MCF 10A (cell line): ENCODE data around the gene WRNIP1. TPM values are rescaled to one million over a fixed set of nuclear protein-coding genes. Genes with fewer than 3 reads are reported as not detected.

Source experiments
- BruUV-seq: library from RNA; stranded (reverse); fragments of 400-500 nt; replicated peaks from 2 replicates; lab custom pipeline; 2021; lab: Mats Ljungman, UMichigan
- CTCF ChIA-PET: fragments of 300-600 bp; sonication (Branson Sonifier 250); formaldehyde crosslinking; extraction: SDS; loops from one replicate; lab custom pipeline; 2021; ENCODE audit warnings: antibody characterized with exemption, inconsistent platforms; lab: Yijun Ruan, JAX
- POLR2A ChIA-PET: fragments of 300-600, 350-650 bp; sonication (Branson Sonifier 250); formaldehyde crosslinking; extraction: SDS; loops from one replicate; lab custom pipeline; 2020; ENCODE audit warnings: antibody characterized with exemption, inconsistent platforms; lab: Yijun Ruan, JAX
- DNase-seq: peaks from one replicate; pipeline ENCODE4 v3.0.0-alpha.2; 2018; ENCODE audit not compliant: unreplicated experiment
- H3K27ac Mint-ChIP-seq: one replicate; pipeline ENCODE4 v1.8.0; 2022; ENCODE audit warnings: mild to moderate bottlenecking, low read depth, mixed read lengths; ENCODE audit not compliant: unreplicated experiment
- H3K27me3 Mint-ChIP-seq: one replicate; pipeline ENCODE4 v1.8.0; 2022; ENCODE audit warnings: mixed read lengths; ENCODE audit not compliant: insufficient read depth, unreplicated experiment
- H3K36me3 Mint-ChIP-seq: one replicate; pipeline ENCODE4 v1.8.0; 2022; ENCODE audit warnings: mild to moderate bottlenecking, moderate library complexity, mixed read lengths; ENCODE audit not compliant: insufficient read depth, unreplicated experiment
- H3K4me1 Mint-ChIP-seq: one replicate; pipeline ENCODE4 v1.8.0; 2022; ENCODE audit warnings: mixed read lengths; ENCODE audit not compliant: insufficient read depth, unreplicated experiment
- H3K4me3 Mint-ChIP-seq: one replicate; pipeline ENCODE4 v1.8.0; 2022; ENCODE audit warnings: mild to moderate bottlenecking, moderate library complexity, mixed read lengths; ENCODE audit not compliant: unreplicated experiment
- H3K9me3 Mint-ChIP-seq: one replicate; pipeline ENCODE4 v1.8.0; 2022; ENCODE audit warnings: mixed read lengths; ENCODE audit not compliant: unreplicated experiment
- CTCF ChIP-seq: fragments of 200-600 bp; IDR thresholded peaks from one replicate; pipeline ENCODE4 v1.8.0; 2022; ENCODE audit warnings: antibody characterized with exemption, mild to moderate bottlenecking; ENCODE audit not compliant: unreplicated experiment
- intact Hi-C: fragments of 100-400 bp; cut with micrococcal nuclease; formaldehyde crosslinking; loops from 2 replicates; pipeline ENCODE4 v1.14.1; 2022
- total RNA-seq: library from RNA; stranded (reverse); gene quantifications from 2 replicates; pipeline ENCODE4 v1.2.3, GENCODE V29; 2022

Gene WRNIP1
- total RNA-seq, 1 experiment from 2014 or later, result 44.8 TPM

DNA sequence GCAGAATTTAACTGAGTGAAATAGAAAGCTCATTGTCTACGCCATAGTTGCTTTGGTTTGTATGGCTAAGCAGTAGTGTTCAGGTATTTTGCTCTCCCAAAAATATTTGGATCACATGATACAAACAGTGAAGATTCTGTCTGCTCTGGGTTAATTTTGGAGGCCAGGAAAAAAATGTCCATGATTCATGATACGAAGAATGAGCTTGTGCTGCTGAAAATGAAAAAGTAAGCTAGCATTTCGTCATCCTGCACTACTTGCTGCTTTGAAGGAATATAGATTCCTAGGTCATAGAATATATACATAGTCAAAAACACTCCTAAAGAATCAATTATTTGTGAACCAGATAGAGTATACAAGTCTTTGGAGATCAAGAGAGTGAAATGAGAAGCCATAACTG lies 8.3 kb downstream of the WRNIP1 start:
- H3K9me3 Mint-ChIP-seq, result no peaks in the 10 kb centered on the region
- no peaks in the 10 kb centered on the region for H3K27me3 Mint-ChIP-seq
- BruUV-seq, result no TSS peak
- intact Hi-C loops, result no loop called here
- TF ChIP-seq CTCF, result no peak
- CTCF ChIA-PET, result interaction anchor here (0.6 to 1.7 kb wide), 10 partner anchors 9 to 216 kb away, joined by 3 to 6 read pairs (median 3); partner anchors contain the start of gene MYLK4
- POLR2A ChIA-PET, result interaction anchor here (0.7 to 1.2 kb wide), 3 partner anchors 18 to 1176 kb away, joined by 3 read pairs; no protein-coding TSS in a partner anchor
- no peak for DNase-seq
- peaks cover 56% of the 10 kb centered on the region for H3K36me3 Mint-ChIP-seq
- H3K4me1 Mint-ChIP-seq, result peaks cover 7% of the 10 kb centered on the region
- H3K4me3 Mint-ChIP-seq, result no peak overlapping the region
- no peak overlapping the region for H3K27ac Mint-ChIP-seq

- no peaks in the 10 kb centered on the region for H3K9me3 Mint-ChIP-seq
- peaks cover 68% of the 10 kb centered on the region for H3K36me3 Mint-ChIP-seq
- intact Hi-C loops, result no loop called here
- no TSS peak for BruUV-seq
- no peak for TF ChIP-seq CTCF
- H3K27me3 Mint-ChIP-seq, result no peaks in the 10 kb centered on the region
- H3K27ac Mint-ChIP-seq, result peak overlapping the region; percentile 3
- ChIA-PET CTCF (interaction anchor here (2.1 kb wide), 1 partner anchor 16 kb away, joined by 6 read pairs; no protein-coding TSS in a partner anchor), POLR2A (interaction anchor here (2.6 kb wide), 1 partner anchor 9 kb away, joined by 13 read pairs; the partner anchor contains the start of gene WRNIP1)
- peaks cover 4% of the 10 kb centered on the region for H3K4me1 Mint-ChIP-seq
- no peak for DNase-seq
- no peak overlapping the region for H3K4me3 Mint-ChIP-seq
Measured at GRCh38 chr6:2775003-2775402, 9.8 kb downstream of the WRNIP1 start.

GRCh38 chr6:2777249-2777648 lies 12.1 kb downstream of the WRNIP1 start:
- no peak for TF ChIP-seq CTCF
- no peak for DNase-seq
- Mint-ChIP-seq H3K9me3 (no peaks in the 10 kb centered on the region), H3K4me1 (no peaks in the 10 kb centered on the region), H3K4me3 (no peak overlapping the region), H3K27ac (peak overlapping the region; percentile 8), H3K36me3 (peaks cover 66% of the 10 kb centered on the region), H3K27me3 (no peaks in the 10 kb centered on the region)
- intact Hi-C loops, result no loop called here
- POLR2A ChIA-PET, result interaction anchor here (1.1 to 2.6 kb wide), 2 partner anchors 9 to 11 kb away, joined by 3 to 13 read pairs; partner anchors contain the start of gene WRNIP1
- no TSS peak for BruUV-seq
- CTCF ChIA-PET, result interaction anchor here (1.3 kb wide), 1 partner anchor 10 kb away, joined by 3 read pairs; no protein-coding TSS in a partner anchor

DNA sequence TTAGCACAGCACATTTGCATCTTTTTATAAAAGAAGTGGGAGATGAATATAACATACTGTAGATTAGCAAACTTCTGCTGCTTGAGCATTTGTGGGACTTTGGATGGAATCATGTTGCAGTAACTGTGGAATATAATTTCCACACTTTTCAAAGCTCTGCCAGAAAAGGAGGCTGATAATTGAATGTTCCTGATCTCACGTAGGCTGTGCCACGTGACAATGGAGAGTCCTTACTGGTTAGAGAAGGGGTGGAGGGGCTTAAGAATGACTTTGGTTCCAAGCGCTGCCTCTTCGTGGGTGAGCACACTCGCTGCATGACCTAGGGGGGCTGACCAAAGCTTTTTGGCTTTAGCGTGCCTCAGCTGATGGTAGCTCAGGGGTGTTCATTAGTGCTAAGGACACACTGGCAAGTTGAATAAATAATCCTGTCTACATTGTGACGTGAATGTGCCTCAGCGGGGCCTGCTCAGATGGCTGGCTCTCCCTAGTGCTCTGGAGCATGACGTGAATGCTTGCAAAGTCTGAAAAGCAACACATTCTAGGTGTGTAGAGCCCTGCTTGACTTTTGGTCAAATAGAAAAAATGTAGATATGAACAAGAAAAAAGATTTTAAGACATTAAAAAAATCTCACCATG lies 15.0 kb downstream of the WRNIP1 start:
- CTCF ChIA-PET, result interaction anchor here (0.7 to 1.5 kb wide), 8 partner anchors 8 to 209 kb away, joined by 3 to 4 read pairs (median 4); no protein-coding TSS in a partner anchor
- Mint-ChIP-seq H3K36me3 (peaks cover 45% of the 10 kb centered on the region), H3K27ac (no peak overlapping the region), H3K27me3 (no peaks in the 10 kb centered on the region), H3K9me3 (no peaks in the 10 kb centered on the region), H3K4me3 (no peak overlapping the region), H3K4me1 (no peaks in the 10 kb centered on the region)
- intact Hi-C loops, result no loop called here
- BruUV-seq, result no TSS peak
- POLR2A ChIA-PET, result interaction anchor here (0.7 to 1.5 kb wide), 3 partner anchors 10 to 61 kb away, joined by 3 to 5 read pairs (median 4); partner anchors contain the start of genes SERPINB1 and WRNIP1
- TF ChIP-seq CTCF, result no peak
- no peak for DNase-seq
